OCI-LY3 (cell line): ENCODE data around the gene PGM1.

ENCODE experiments used
- CTCF ChIP-seq: fragments of 200-600, 300-600 bp; sonication (generic); IDR thresholded peaks from 2 replicates; pipeline ENCODE4 v1.5.1; 2014; ENCODE audit warnings: antibody characterized with exemption, low read length, low read depth
- EZH2phosphoT487 ChIP-seq: fragments of 200-600 bp; shearing (Covaris generic); IDR thresholded peaks from 2 replicates; pipeline ENCODE4 v1.6.1; 2018; ENCODE audit warnings: antibody characterized with exemption, mixed run types, low read depth

GRCh38 chr1:63648689-63649088 lies 55.5 kb downstream of the PGM1 start:
- TF ChIP-seq CTCF (no peak), EZH2phosphoT487 (no peak)
